ENCODE results near the gene BTRC. TPM values are rescaled to one million over a fixed set of nuclear protein-coding genes. Genes with fewer than 3 reads are reported as not detected.

The BTRC gene
- total RNA-seq, 1 donor from 2014 or later, result 35.5 TPM

- Mint-ChIP-seq H3K36me3 (ENCODE audit: low read depth) (no peaks in the 10 kb centered on the region), H3K9me3 (no peaks in the 10 kb centered on the region), H3K27ac (ENCODE audit: unreplicated experiment) (no peak overlapping the region), H3K27me3 (ENCODE audit: low read depth) (peaks cover 11% of the 10 kb centered on the region), H3K4me1 (peaks cover 50% of the 10 kb centered on the region), H3K4me3 (peak overlapping the region; percentile 36)
- no peak for DNase-seq (ENCODE audit: low read depth, low spot score)
- TF ChIP-seq, protein P1, sequence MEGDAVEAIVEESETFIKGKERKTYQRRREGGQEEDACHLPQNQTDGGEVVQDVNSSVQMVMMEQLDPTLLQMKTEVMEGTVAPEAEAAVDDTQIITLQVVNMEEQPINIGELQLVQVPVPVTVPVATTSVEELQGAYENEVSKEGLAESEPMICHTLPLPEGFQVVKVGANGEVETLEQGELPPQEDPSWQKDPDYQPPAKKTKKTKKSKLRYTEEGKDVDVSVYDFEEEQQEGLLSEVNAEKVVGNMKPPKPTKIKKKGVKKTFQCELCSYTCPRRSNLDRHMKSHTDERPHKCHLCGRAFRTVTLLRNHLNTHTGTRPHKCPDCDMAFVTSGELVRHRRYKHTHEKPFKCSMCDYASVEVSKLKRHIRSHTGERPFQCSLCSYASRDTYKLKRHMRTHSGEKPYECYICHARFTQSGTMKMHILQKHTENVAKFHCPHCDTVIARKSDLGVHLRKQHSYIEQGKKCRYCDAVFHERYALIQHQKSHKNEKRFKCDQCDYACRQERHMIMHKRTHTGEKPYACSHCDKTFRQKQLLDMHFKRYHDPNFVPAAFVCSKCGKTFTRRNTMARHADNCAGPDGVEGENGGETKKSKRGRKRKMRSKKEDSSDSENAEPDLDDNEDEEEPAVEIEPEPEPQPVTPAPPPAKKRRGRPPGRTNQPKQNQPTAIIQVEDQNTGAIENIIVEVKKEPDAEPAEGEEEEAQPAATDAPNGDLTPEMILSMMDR (conservative IDR thresholded peaks at IDR 0.05), result no peak
These were observed 93.0 kb downstream of the BTRC start for GRCh38 chr10:101446947-101447346.

DNA sequence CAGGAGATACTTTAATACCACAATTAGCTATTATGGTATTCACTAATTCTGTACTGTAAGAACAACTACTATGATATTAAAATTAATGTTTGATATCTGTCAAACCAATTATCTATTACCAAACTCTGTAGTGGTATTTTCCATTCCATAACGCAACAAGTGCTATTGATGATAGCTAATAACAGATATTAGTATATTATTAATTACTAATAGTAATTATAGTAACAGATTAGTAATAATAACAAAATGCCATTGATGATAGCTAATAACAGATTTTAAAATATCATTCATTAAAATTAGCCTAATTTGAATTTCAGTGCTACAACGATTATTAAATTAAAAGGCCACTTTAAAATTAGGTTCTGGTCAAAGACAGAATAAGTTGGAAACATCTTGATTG is 93.5 kb downstream of the BTRC start:
- Mint-ChIP-seq H3K36me3 (ENCODE audit: low read depth) (no peaks in the 10 kb centered on the region), H3K4me3 (no peak overlapping the region), H3K27me3 (ENCODE audit: low read depth) (peaks cover 11% of the 10 kb centered on the region), H3K9me3 (no peaks in the 10 kb centered on the region), H3K4me1 (peaks cover 46% of the 10 kb centered on the region), H3K27ac (ENCODE audit: unreplicated experiment) (no peak overlapping the region)
- DNase-seq (ENCODE audit: low read depth, low spot score), result no peak
- TF ChIP-seq, protein P1 (conservative IDR thresholded peaks at IDR 0.05), result no peak

DNA sequence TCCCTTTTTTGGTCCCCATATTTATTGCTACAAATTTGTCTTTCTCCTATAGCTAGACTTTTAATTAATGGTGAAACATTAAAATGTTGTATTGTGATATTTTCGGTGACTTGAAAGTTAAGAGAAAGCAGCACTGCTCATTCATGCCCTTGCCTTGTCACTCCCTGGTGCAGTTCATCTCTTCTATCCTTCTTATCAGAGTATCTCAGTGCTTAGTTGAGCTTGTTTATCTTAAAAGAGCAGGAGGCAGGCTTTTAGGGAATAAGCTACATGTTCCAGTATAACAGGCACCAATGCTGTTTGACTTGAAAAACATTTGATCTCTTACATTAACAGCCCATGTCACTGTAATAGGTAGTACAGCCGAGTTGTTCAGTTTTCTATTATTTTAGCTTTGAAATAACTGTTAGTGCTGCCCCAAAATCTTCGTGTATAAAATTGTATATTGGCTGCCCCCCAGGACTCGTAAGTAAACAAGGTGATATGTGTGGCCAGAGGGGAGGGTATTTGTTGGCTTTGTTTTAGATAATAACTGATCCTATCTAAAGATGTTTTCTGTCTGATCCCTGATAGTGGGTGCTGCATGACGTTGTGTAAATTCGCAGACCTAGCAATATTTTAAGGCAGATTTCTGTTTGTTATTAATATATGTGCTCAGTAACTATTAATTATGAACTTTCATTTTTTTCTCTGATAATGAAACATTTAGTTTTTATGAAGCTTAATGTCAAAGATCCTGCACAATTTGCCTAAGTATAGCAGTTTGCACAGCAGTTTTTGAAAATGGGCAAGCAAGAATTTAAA is 96.5 kb downstream of the BTRC start:
- Mint-ChIP-seq H3K4me1 (peaks cover 34% of the 10 kb centered on the region), H3K27ac (ENCODE audit: unreplicated experiment) (no peak overlapping the region), H3K36me3 (ENCODE audit: low read depth) (no peaks in the 10 kb centered on the region), H3K27me3 (ENCODE audit: low read depth) (peaks cover 14% of the 10 kb centered on the region), H3K4me3 (no peak overlapping the region), H3K9me3 (no peaks in the 10 kb centered on the region)
- TF ChIP-seq, protein P1 (conservative IDR thresholded peaks at IDR 0.05), result no peak
- no peak for DNase-seq (ENCODE audit: low read depth, low spot score)

DNA sequence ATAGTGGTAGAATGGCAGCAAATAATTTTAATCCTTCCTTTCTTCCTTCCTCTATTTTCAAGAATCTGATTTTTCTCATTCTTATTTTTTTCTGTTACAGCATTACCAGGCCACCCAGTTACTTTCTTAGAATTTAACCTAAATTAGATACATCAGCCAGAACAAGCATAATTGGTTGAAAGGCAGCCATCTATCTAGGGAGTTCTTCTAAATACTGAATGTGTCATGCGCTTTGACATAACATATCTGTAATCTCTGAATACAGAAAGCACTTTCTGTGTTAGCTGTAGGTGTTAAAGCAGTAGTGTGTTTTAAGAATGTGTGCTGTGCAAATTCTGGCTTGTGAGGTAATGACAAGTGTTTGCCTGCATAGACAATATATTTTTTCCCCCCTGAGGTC is 97.3 kb downstream of the BTRC start:
- no peak for DNase-seq (ENCODE audit: low read depth, low spot score)
- Mint-ChIP-seq H3K27ac (ENCODE audit: unreplicated experiment) (no peak overlapping the region), H3K9me3 (no peaks in the 10 kb centered on the region), H3K4me3 (no peak overlapping the region), H3K36me3 (ENCODE audit: low read depth) (no peaks in the 10 kb centered on the region), H3K27me3 (ENCODE audit: low read depth) (peaks cover 14% of the 10 kb centered on the region), H3K4me1 (peaks cover 26% of the 10 kb centered on the region)
- TF ChIP-seq, protein P1 (conservative IDR thresholded peaks at IDR 0.05), result no peak

GRCh38 chr10:101451667-101452069 is 97.7 kb downstream of the BTRC start:
- Mint-ChIP-seq H3K4me1 (peaks cover 22% of the 10 kb centered on the region), H3K36me3 (ENCODE audit: low read depth) (no peaks in the 10 kb centered on the region), H3K27ac (ENCODE audit: unreplicated experiment) (no peak overlapping the region), H3K4me3 (no peak overlapping the region), H3K27me3 (ENCODE audit: low read depth) (peaks cover 14% of the 10 kb centered on the region), H3K9me3 (no peaks in the 10 kb centered on the region)
- TF ChIP-seq, protein P1 (conservative IDR thresholded peaks at IDR 0.05), result no peak
- DNase-seq (ENCODE audit: low read depth, low spot score), result no peak

All from neural crest cell (in vitro differentiated cells).